ENCODE data around the gene WDR90.

The WDR90 gene

GRCh38 chr16:620700-621525, 28.3 kb upstream of the WDR90 start:
- TF ChIP-seq GATA3 (IDR thresholded peaks at IDR 0.05; ENCODE audit: low read depth, low read length) = no peak
- TF ChIP-seq GATA2 (IDR thresholded peaks at IDR 0.05; ENCODE audit: low read depth, low read length) = no peak

- TF ChIP-seq GATA2 (IDR thresholded peaks at IDR 0.05; ENCODE audit: low read depth, low read length) (no peak), GATA3 (IDR thresholded peaks at IDR 0.05; ENCODE audit: low read depth, low read length) (no peak)
Observed at GRCh38 chr16:621526-622105, 27.5 kb upstream of the WDR90 start.

DNA sequence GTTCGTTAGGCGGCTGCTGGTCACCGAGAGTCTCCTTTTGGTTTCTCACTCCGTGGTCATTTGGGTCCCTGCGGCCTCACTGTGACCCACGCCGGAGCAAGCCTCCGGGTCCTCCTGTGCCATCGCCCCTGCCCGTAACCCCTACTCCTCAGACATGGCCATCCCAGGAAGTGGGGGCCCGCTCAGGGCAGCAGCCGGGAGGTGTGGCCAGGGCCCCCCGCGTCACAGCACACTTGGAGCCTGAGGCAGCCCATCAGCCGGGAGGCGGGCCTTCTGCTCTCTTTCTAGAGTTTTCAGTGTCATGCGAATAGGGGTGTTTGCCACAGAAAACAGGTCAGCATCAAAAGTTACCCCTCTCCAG, 26.3 kb upstream of the WDR90 start:
- TF ChIP-seq GATA3 (IDR thresholded peaks at IDR 0.05; ENCODE audit: low read depth, low read length) = no peak
- no peak for TF ChIP-seq GATA2 (IDR thresholded peaks at IDR 0.05; ENCODE audit: low read depth, low read length)

- TF ChIP-seq GATA2 (IDR thresholded peaks at IDR 0.05; ENCODE audit: low read depth, low read length) (no peak), GATA3 (IDR thresholded peaks at IDR 0.05; ENCODE audit: low read depth, low read length) (no peak)
Observed at GRCh38 chr16:624526-625070, 24.6 kb upstream of the WDR90 start.

- TF ChIP-seq GATA2 (IDR thresholded peaks at IDR 0.05; ENCODE audit: low read depth, low read length) = no peak
- no peak for TF ChIP-seq GATA3 (IDR thresholded peaks at IDR 0.05; ENCODE audit: low read depth, low read length)
Observed at GRCh38 chr16:625117-625976, 23.8 kb upstream of the WDR90 start.

- TF ChIP-seq GATA3 (IDR thresholded peaks at IDR 0.05; ENCODE audit: low read depth, low read length) (no peak), GATA2 (IDR thresholded peaks at IDR 0.05; ENCODE audit: low read depth, low read length) (no peak)
Observed at GRCh38 chr16:625977-626765, 23.0 kb upstream of the WDR90 start.

- TF ChIP-seq GATA3 (IDR thresholded peaks at IDR 0.05; ENCODE audit: low read depth, low read length) (no peak), GATA2 (IDR thresholded peaks at IDR 0.05; ENCODE audit: low read depth, low read length) (no peak)
Observed at GRCh38 chr16:626787-627453, 22.2 kb upstream of the WDR90 start.

DNA sequence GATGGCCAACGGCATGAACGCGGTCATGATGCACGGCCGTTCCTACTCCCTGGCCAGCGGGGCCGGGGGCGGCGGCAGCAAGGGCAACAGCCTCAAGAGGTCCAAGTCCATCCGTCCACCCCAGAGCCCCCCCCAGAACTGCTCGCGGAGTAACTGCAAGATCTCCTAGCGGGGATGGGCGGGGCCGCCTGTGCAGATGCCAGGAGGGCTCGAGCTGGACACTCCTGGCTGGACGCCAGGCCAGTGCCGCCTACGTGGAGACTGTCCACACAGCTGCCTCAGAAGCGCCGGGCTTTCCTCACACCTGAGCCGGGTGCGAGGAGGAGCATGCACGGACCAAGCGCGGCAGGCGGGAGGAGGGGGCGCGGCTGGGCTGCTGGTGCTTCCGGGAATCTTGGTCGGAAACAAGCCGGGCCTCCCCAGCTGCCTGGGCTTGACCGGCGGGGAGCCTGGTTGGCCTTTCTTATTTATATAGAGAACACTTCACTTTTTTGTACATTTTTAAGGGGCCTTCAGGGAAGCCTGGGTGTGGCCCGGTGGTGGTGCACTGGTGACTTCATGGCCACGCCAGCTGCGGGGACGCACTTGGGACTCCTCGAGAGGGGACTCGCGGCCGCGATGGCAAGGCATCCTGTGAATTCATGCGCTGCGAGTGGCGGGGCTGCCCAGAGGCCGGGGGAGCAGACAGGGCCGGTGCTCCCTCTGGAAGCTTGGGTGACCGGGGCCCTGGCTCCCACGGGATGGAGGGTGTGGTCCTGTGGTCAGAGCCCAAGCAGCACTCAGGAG, 21.5 kb upstream of the WDR90 start:
- TF ChIP-seq GATA2 (IDR thresholded peaks at IDR 0.05; ENCODE audit: low read depth, low read length) (no peak), GATA3 (IDR thresholded peaks at IDR 0.05; ENCODE audit: low read depth, low read length) (no peak)

DNA sequence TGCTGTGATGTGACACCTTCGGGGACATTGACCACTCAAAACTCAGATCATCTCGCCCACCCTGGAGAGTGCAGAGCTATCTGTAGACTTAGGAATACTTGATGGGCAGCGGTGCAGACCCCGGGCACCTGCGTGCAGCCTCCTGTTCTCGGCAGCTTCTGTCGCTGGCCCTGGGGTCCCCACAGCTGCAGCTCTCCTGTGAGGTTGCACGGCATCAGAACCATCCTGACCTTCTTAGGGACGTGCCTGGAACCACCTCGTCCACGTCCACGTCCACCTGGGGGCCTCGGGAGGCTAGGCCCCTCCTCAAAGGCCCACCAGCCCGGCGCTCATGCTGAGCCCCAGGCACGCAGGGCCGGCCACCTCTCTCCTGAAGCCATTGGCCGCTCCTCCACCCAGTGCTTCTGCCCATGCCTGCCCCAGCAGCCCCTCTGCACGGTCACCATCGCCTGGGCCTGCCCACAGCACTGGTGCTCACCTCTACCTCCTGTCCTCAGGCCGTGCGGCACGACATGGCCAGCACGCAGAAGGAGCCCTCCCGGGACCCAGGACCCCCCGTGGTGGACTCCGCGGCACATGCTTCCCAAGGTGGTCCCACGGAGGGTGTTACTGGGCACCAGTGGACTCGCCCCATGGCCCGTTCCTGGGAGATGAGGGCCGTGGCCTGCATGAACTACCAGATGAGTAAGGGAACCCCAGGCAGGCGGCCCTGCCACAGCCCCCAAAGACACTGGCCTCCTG, 20.7 kb upstream of the WDR90 start:
- TF ChIP-seq GATA2 (IDR thresholded peaks at IDR 0.05; ENCODE audit: low read depth, low read length) = no peak
- no peak for TF ChIP-seq GATA3 (IDR thresholded peaks at IDR 0.05; ENCODE audit: low read depth, low read length)

GRCh38 chr16:629185-629832, 19.9 kb upstream of the WDR90 start:
- TF ChIP-seq GATA2 (IDR thresholded peaks at IDR 0.05; ENCODE audit: low read depth, low read length) (no peak), GATA3 (IDR thresholded peaks at IDR 0.05; ENCODE audit: low read depth, low read length) (no peak)

DNA sequence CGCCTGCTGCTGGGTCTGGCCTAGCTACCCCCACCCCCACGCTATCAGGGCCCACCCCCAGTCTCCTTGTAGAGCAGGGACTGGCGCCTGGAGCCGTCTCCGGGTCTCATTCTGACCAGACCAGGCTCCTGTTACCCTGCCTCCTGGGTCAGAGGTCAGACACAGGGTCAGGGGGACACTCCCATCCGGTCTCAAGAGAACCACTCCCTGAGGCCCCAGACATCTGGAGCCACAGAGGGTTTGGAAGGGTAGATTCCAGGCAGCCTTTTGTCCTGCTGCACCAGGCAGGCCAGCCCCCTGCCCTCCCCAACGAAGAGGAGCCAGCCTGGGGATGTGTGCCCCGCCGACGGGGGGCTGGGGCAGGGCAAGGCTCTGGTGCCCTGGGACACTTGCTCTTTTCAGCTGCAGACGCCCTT, 19.3 kb upstream of the WDR90 start:
- TF ChIP-seq GATA3 (IDR thresholded peaks at IDR 0.05; ENCODE audit: low read depth, low read length) (no peak), GATA2 (IDR thresholded peaks at IDR 0.05; ENCODE audit: low read depth, low read length) (no peak)

All from SH-SY5Y (cell line).